ENCODE data around the gene CDK14.

- TF ChIP-seq EZH2 (IDR thresholded peaks at IDR 0.05) (no peak), POLR2AphosphoS5 (IDR thresholded peaks at IDR 0.05; ENCODE audit: borderline replicate concordance, low read depth, low read length) (no peak)
Observed at GRCh38 chr7:90843472-90843871, 247.4 kb downstream of the CDK14 start.

Data from SK-N-MC (cell line).